Measurements from ENCODE around the gene NMT1.

The NMT1 gene

DNA sequence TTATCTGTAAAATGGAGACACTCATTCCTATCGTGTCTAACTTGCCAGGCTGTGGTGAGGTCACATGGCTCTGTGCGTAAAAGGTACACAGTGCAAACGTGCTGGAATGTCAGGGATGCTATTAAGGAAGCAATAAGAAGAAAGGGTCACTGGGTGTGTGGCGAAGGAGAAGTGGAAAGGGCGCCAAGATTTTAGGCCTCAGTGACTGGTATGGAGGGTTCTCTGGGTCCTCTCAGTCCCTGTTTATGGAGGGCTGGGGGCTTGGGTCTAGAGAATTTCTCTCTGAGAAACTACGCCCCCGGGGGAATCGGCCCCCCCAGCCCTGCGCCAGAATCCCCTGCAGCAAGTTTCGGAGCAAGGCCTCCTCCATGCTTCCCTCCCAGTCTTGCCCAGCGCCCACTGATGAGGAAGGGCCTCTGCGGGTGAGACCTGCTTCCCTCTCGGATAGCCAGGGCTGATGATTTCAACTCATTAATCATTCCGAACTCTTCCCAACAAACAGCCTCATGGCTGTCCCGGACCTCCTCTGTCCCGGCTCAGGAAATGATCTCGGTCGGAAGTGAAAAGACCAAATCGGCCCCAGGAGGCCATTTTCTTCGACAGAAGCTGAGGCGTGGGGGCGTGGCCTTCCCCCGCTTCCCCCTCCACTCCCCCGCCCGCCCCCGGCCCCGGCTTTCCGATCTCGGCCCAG, 85.9 kb downstream of the NMT1 start:
- Histone ChIP-seq H3K27me3 (no peaks in the 10 kb centered on the region), H3K36me3 (no peaks in the 10 kb centered on the region), H3K4me3 (ENCODE audit: low read depth, low read length) (peak overlapping the region; percentile 75), H3K4me1 (peaks cover 3% of the 10 kb centered on the region; the same call in 1 of the 2 replicates), H3K9me3 (no peaks in the 10 kb centered on the region)
- DNase-seq, result no peak
- TF ChIP-seq, protein P1, sequence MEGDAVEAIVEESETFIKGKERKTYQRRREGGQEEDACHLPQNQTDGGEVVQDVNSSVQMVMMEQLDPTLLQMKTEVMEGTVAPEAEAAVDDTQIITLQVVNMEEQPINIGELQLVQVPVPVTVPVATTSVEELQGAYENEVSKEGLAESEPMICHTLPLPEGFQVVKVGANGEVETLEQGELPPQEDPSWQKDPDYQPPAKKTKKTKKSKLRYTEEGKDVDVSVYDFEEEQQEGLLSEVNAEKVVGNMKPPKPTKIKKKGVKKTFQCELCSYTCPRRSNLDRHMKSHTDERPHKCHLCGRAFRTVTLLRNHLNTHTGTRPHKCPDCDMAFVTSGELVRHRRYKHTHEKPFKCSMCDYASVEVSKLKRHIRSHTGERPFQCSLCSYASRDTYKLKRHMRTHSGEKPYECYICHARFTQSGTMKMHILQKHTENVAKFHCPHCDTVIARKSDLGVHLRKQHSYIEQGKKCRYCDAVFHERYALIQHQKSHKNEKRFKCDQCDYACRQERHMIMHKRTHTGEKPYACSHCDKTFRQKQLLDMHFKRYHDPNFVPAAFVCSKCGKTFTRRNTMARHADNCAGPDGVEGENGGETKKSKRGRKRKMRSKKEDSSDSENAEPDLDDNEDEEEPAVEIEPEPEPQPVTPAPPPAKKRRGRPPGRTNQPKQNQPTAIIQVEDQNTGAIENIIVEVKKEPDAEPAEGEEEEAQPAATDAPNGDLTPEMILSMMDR (IDR thresholded peaks at IDR 0.05; ENCODE audit: low read depth, low read length), result no peak

DNA sequence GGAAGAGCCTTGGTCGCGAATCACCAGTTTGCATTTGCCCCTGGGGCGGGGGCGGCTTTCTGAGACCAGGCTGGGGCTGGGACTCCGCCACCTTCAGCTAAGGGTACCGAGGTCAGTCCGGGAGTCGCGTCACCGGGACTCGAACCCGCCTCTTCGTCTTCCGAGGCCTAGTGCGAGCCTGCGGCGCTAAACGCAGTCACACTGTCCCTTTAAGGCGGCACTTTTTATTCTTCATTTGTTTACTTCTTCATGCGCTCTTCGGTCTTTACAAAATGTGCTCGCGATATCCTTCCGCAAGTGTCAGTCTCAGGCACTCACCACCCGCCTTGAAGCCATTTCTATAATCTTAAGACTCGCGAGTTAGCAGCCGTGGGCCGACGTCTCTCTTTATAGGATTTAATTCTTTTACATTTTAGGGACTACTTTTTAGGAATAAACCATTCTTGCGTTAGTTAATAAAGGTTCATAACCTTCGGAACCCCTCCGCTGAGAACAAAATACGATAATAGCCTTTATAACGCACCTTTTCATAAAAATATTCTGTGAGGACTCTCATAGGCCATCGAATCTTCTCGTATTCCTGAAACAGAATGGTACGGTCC, 86.6 kb downstream of the NMT1 start:
- no peaks in the 10 kb centered on the region for H3K9me3 ChIP-seq
- H3K4me1 ChIP-seq, result peaks cover 3% of the 10 kb centered on the region; the same call in 1 of the 2 replicates
- H3K36me3 ChIP-seq, result no peaks in the 10 kb centered on the region
- DNase-seq, result peak; percentile 81
- TF ChIP-seq, protein P1 (IDR thresholded peaks at IDR 0.05; ENCODE audit: low read depth, low read length), result no peak
- H3K4me3 ChIP-seq (ENCODE audit: low read depth, low read length), result peak overlapping the region; percentile 75
- no peaks in the 10 kb centered on the region for H3K27me3 ChIP-seq

DNA sequence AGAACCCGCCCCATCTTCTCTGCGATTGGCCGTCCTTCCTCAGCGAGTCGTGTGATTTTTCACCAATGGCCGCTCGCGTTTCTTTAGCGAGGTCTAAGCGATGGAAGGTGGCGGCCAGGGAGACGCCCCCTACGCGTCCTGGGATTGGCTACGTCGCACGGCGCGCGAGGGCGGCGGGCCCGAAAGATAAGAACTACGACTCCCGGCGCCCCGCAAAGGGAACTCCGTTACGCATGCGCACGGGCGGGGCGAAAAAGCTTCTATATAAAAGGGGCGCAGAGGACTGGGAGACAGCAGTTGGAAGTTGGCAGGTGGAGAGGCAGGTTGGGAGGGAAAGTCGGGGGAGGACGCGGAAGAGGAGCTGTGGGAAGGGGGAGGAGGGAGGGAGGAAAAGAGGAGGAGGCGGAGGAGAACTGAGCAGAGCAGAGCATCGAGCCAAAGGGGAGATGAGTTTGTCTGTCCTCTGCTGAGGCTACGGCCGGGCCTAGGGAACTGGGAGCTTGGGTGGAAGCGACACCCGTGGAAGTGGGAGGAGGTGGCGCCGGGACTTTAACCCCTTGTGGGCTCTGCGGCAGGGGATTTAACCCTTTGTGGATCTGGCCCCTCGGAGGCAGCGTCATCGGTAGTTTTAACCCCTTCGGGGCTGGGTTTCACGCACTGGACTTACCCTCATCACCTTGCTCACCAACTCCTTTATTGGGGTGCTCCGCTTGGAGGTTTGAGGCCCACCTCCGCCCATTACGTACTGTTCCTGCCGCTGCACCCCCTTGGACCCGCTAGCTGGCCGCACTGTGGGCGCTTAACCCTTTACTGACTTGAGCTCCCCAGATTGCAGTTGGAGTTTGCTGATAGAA, 87.3 kb downstream of the NMT1 start, which contains the start of gene HEXIM1:
TSS of gene HEXIM1 (plus strand) at position 293 of the 854 bp plus-strand sequence. CDS start 716 bp downstream, outside the sequence.
- Histone ChIP-seq H3K4me3 (ENCODE audit: low read depth, low read length) (peak within 1 kb of the TSS; percentile 87), H3K4me1 (peaks cover 3% of the 10 kb centered on the region; the same call in 1 of the 2 replicates), H3K9me3 (no peaks in the 10 kb centered on the region), H3K27me3 (no peaks in the 10 kb centered on the region), H3K36me3 (no peaks in the 10 kb centered on the region)
- DNase-seq, result peak; percentile 99
- TF ChIP-seq, protein P1 (IDR thresholded peaks at IDR 0.05; ENCODE audit: low read depth, low read length), result no peak

DNA sequence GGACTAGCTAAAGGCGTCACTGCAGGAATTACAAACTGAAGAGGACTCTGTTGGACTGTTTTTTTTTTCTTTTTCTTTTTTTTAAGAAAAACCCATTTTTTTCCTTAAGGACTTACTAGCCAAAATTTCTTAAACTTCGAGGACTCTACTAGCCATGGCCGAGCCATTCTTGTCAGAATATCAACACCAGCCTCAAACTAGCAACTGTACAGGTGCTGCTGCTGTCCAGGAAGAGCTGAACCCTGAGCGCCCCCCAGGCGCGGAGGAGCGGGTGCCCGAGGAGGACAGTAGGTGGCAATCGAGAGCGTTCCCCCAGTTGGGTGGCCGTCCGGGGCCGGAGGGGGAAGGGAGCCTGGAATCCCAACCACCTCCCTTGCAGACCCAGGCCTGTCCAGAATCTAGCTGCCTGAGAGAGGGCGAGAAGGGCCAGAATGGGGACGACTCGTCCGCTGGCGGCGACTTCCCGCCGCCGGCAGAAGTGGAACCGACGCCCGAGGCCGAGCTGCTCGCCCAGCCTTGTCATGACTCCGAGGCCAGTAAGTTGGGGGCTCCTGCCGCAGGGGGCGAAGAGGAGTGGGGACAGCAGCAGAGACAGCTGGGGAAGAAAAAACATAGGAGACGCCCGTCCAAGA, 88.0 kb downstream of the NMT1 start:
- H3K36me3 ChIP-seq, result no peaks in the 10 kb centered on the region
- DNase-seq, result peak; percentile 96
- H3K9me3 ChIP-seq, result no peaks in the 10 kb centered on the region
- H3K4me3 ChIP-seq (ENCODE audit: low read depth, low read length), result peak overlapping the region; percentile 87
- peaks cover 3% of the 10 kb centered on the region; the same call in 1 of the 2 replicates for H3K4me1 ChIP-seq
- H3K27me3 ChIP-seq, result no peaks in the 10 kb centered on the region
- TF ChIP-seq, protein P1 (IDR thresholded peaks at IDR 0.05; ENCODE audit: low read depth, low read length), result peak; percentile 88

DNA sequence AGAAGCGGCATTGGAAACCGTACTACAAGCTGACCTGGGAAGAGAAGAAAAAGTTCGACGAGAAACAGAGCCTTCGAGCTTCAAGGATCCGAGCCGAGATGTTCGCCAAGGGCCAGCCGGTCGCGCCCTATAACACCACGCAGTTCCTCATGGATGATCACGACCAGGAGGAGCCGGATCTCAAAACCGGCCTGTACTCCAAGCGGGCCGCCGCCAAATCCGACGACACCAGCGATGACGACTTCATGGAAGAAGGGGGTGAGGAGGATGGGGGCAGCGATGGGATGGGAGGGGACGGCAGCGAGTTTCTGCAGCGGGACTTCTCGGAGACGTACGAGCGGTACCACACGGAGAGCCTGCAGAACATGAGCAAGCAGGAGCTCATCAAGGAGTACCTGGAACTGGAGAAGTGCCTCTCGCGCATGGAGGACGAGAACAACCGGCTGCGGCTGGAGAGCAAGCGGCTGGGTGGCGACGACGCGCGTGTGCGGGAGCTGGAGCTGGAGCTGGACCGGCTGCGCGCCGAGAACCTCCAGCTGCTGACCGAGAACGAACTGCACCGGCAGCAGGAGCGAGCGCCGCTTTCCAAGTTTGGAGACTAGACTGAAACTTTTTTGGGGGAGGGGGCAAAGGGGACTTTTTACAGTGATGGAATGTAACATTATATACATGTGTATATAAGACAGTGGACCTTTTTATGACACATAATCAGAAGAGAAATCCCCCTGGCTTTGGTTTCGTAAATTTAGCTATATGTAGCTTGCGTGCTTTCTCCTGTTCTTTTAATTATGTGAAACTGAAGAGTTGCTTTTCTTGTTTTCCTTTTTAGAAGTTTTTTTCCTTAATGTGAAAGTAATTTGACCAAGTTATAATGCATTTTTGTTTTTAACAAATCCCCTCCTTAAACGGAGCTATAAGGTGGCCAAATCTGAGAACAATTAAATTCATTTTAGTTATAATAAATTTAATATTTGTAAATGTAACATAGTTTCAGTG, 88.8 kb downstream of the NMT1 start:
- DNase-seq, result peak; percentile 58
- Histone ChIP-seq H3K9me3 (no peaks in the 10 kb centered on the region), H3K27me3 (no peaks in the 10 kb centered on the region), H3K36me3 (no peaks in the 10 kb centered on the region), H3K4me1 (peaks cover 3% of the 10 kb centered on the region; the same call in 1 of the 2 replicates), H3K4me3 (ENCODE audit: low read depth, low read length) (peak overlapping the region; percentile 87)
- TF ChIP-seq, protein P1 (IDR thresholded peaks at IDR 0.05; ENCODE audit: low read depth, low read length), result no peak

Measured in BE2C (cell line).